Ishikawa (cell line): Measurements from ENCODE around the gene NUAK1.

Experiments
- CEBPB ChIP-seq: IDR thresholded peaks from 2 replicates; pipeline ENCODE4 v1.6.1; 2012
- CREB1 ChIP-seq: IDR thresholded peaks from 2 replicates; pipeline ENCODE4 v1.6.1; 2012; ENCODE audit warnings: low read depth
- EGR1 ChIP-seq: IDR thresholded peaks from 2 replicates; pipeline ENCODE4 v1.6.1; 2012
- EP300 ChIP-seq: IDR thresholded peaks from 2 replicates; pipeline ENCODE4 v1.6.1; 2012; ENCODE audit warnings: borderline replicate concordance
- FOXM1 ChIP-seq: IDR thresholded peaks from 2 replicates; pipeline ENCODE4 v1.6.1; 2012; ENCODE audit warnings: low read depth, borderline replicate concordance
- NFIC ChIP-seq: IDR thresholded peaks from 2 replicates; pipeline ENCODE4 v1.6.1; 2012
- RAD21 ChIP-seq: IDR thresholded peaks from 2 replicates; pipeline ENCODE4 v1.6.1; 2012; ENCODE audit warnings: low read depth
- REST ChIP-seq: IDR thresholded peaks from 2 replicates; pipeline ENCODE4 v1.6.1; 2012; ENCODE audit warnings: low read depth, mild to moderate bottlenecking
- TAF1 ChIP-seq: IDR thresholded peaks from 2 replicates; pipeline ENCODE4 v1.6.1; 2012; ENCODE audit warnings: low read depth, mild to moderate bottlenecking
- TCF12 ChIP-seq: IDR thresholded peaks from 2 replicates; pipeline ENCODE4 v1.6.1; 2012; ENCODE audit warnings: low read depth
- TEAD4 ChIP-seq: IDR thresholded peaks from 2 replicates; pipeline ENCODE4 v1.6.1; 2012
- USF1 ChIP-seq: IDR thresholded peaks from 2 replicates; pipeline ENCODE4 v1.6.1; 2012
- YY1 ChIP-seq: IDR thresholded peaks from 2 replicates; pipeline ENCODE4 v1.6.1; 2012; ENCODE audit warnings: low read depth
- ZBTB7A ChIP-seq: IDR thresholded peaks from 2 replicates; pipeline ENCODE4 v1.6.1; 2012; ENCODE audit warnings: low read depth
- TF ChIP-seq, protein P1 (sequence below): IDR thresholded peaks from 2 replicates; pipeline ENCODE4 v1.6.1; 2012

The NUAK1 gene

DNA sequence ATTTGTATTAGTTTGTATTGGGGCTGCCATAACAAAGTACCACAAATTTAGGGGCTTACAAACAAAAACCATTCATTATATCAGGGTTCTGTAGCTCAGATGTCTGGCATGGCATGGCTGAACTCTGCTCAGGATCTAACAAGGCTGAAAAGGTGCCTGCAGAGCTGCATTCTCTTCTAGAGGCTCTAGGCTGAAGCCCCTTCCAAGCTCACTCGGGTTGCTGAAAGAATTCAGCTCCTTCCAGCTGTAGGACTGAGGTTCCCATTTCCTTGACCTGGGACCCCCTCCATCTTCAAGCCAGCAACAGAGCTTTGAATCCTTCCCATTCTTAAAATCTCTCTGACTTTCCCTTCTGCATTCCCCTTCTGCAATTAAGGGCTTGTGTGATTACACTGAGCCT, 90.7 kb downstream of the NUAK1 start:
- TF ChIP-seq EGR1 (no peak), EP300 (no peak)

- TF ChIP-seq USF1 (no peak), NFIC (no peak), TEAD4 (no peak), ZBTB7A (no peak), CREB1 (no peak)
These were observed 91.8 kb downstream of the NUAK1 start for GRCh38 chr12:106046947-106047346.

GRCh38 chr12:106046301-106046846, 92.4 kb downstream of the NUAK1 start:
- no peak for TF ChIP-seq EGR1
- TF ChIP-seq USF1: no peak
- no peak for TF ChIP-seq EP300
- no peak for TF ChIP-seq NFIC
- no peak for TF ChIP-seq RAD21
- TF ChIP-seq FOXM1: no peak
- TF ChIP-seq TCF12: no peak
- TF ChIP-seq ZBTB7A: no peak
- TF ChIP-seq REST: no peak
- no peak for TF ChIP-seq TEAD4
- TF ChIP-seq, protein P1, sequence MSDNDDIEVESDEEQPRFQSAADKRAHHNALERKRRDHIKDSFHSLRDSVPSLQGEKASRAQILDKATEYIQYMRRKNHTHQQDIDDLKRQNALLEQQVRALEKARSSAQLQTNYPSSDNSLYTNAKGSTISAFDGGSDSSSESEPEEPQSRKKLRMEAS: no peak

DNA sequence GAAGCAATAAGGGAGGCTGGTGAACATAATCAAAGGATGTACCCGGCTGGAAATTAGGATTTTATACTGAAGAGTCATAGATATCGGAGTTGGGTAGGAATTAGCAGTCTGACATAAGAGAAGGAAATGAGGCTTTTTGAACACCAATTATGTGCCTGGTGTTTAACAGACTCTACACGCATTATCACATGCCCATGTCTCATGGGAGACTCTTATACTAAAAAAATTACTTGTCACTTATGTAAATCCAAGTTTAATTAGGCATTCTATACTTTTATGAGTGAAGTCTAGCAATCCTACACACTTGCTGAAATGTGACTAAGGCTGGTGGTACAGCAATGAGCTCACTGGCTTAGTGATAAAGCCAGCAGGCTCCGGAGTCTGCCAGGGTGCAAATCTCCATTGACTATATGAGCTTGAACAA, 93.5 kb downstream of the NUAK1 start:
- no peak for TF ChIP-seq YY1

- TF ChIP-seq NFIC: no peak
- no peak for TF ChIP-seq TAF1
- no peak for TF ChIP-seq EP300
- no peak for TF ChIP-seq TEAD4
- TF ChIP-seq TCF12: no peak
- TF ChIP-seq CREB1: no peak
- no peak for TF ChIP-seq REST
- no peak for TF ChIP-seq ZBTB7A
- no peak for TF ChIP-seq USF1
- TF ChIP-seq RAD21: no peak
- no peak for TF ChIP-seq FOXM1
These were observed 94.0 kb downstream of the NUAK1 start for GRCh38 chr12:106044773-106045172.

- TF ChIP-seq YY1 (no peak), EP300 (no peak), USF1 (no peak)
These were observed 96.7 kb downstream of the NUAK1 start for GRCh38 chr12:106042037-106042436.

- TF ChIP-seq YY1 (no peak), CEBPB (no peak), CREB1 (no peak), EP300 (no peak), TCF12 (no peak), REST (no peak), RAD21 (no peak)
- TF ChIP-seq, protein P1: no peak
These were observed 98.2 kb downstream of the NUAK1 start for GRCh38 chr12:106040521-106040920.
